NCI-H2171 treated with DMSO at 0.1 percent for 48 hours (cell line): ENCODE measurements around the gene GNS.
"Not testable (repeated sequence)": the region's sequence is repeated elsewhere in the genome, so short reads cannot be mapped to it uniquely, and the experiment has no call there.

ENCODE experiments used
- DNase-seq: peaks from one replicate; lab custom pipeline; 2025; lab: John Stamatoyannopoulos, UW

The GNS gene

GRCh38 chr12:64696080-64696741 lies 63.0 kb downstream of the GNS start:
- DNase-seq: peak; percentile 73

- DNase-seq: no peak
Observed at GRCh38 chr12:64695550-64695949, 63.7 kb downstream of the GNS start.

- peak; percentile 42 for DNase-seq
Observed at GRCh38 chr12:64694130-64695040, 64.8 kb downstream of the GNS start.

- peak; percentile 100 for DNase-seq
Observed at GRCh38 chr12:64691795-64692583, 67.2 kb downstream of the GNS start.

- peak; percentile 97 for DNase-seq
Observed at GRCh38 chr12:64691227-64691794, 67.9 kb downstream of the GNS start.

- DNase-seq: not testable (repeated sequence)
Observed at GRCh38 chr12:64690236-64690635, 69.0 kb downstream of the GNS start.

- no peak for DNase-seq
Observed at GRCh38 chr12:64688715-64689114, 70.5 kb downstream of the GNS start.

GRCh38 chr12:64688219-64688618 lies 71.0 kb downstream of the GNS start:
- DNase-seq: no peak

- DNase-seq: no peak
Observed at GRCh38 chr12:64687816-64688215, 71.4 kb downstream of the GNS start.

- no peak for DNase-seq
Observed at GRCh38 chr12:64685605-64686004, 73.6 kb downstream of the GNS start.

- no peak for DNase-seq
Observed at GRCh38 chr12:64685050-64685449, 74.2 kb downstream of the GNS start.

- no peak for DNase-seq
Observed at GRCh38 chr12:64683816-64684543, 75.2 kb downstream of the GNS start.

- DNase-seq: peak; percentile 79
Observed at GRCh38 chr12:64682572-64683277, 76.5 kb downstream of the GNS start.

- no peak for DNase-seq
Observed at GRCh38 chr12:64681200-64682052, 77.8 kb downstream of the GNS start.

GRCh38 chr12:64680235-64680634 lies 79.0 kb downstream of the GNS start:
- no peak for DNase-seq

- DNase-seq: peak; percentile 84
Observed at GRCh38 chr12:64679487-64680001, 79.7 kb downstream of the GNS start.

- no peak for DNase-seq
Observed at GRCh38 chr12:64678835-64679234, 80.4 kb downstream of the GNS start.

GRCh38 chr12:64678248-64678647 lies 81.0 kb downstream of the GNS start:
- no peak for DNase-seq

GRCh38 chr12:64675795-64676194 lies 83.4 kb downstream of the GNS start:
- DNase-seq: peak; percentile 58
